OCI-LY3 (cell line): ENCODE data around the gene TRNP1.

Experiments used
- CTCF ChIP-seq: fragments of 200-600, 300-600 bp; sonication (generic); IDR thresholded peaks from 2 replicates; pipeline ENCODE4 v1.5.1; 2014; ENCODE audit warnings: antibody characterized with exemption, low read length, low read depth
- EZH2phosphoT487 ChIP-seq: fragments of 200-600 bp; shearing (Covaris generic); IDR thresholded peaks from 2 replicates; pipeline ENCODE4 v1.6.1; 2018; ENCODE audit warnings: antibody characterized with exemption, mixed run types, low read depth

GRCh38 chr1:26965213-26965612, 28.3 kb upstream of the TRNP1 start:
- TF ChIP-seq CTCF, result no peak
- TF ChIP-seq EZH2phosphoT487, result no peak
